IPS DF 19.7 (cell line): ENCODE measurements around the gene TIMP2.

Experiments
- DNase-seq: peaks from one replicate; pipeline ENCODE4 v3.0.0-alpha.2; 2013; ENCODE audit warnings: low read depth, low spot score

TIMP2 gene

DNA sequence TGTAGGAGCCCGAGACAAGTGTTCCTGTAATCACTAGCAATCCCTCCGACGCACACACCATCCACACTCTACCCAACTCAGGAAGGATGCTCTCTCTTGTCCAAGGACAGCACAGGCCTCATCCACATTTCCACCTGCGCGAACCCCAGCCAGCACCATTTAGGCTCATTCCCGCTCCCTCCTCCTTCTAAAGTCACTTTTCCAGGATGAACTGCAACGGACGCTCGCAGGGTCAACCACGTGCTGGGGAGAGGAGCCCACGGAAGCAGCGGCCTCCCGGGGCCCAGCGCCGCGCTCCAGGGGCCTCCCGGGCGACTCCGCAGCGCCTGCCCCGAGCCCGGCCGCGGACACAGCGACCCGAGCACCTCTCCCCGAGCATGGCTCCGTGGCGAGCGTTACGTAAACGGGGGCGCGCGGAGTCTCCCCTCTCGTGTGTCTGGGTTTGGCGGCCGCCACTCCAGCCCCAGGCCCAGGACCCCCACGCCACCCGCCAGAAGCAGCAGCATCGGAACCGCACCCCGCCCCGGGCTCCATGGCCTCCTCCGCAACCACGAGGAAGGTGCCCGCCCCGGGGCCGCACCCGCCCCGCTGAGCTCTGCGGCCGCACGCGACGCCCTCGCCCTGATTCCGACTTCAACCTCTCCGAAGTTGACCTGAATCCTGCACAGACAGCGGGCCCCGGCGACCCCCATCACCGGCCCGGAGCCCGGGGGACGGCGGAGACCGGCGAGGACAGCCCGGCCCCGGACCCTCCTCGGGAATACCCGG is 85.2 kb downstream of the TIMP2 start:
- no peak for DNase-seq

DNA sequence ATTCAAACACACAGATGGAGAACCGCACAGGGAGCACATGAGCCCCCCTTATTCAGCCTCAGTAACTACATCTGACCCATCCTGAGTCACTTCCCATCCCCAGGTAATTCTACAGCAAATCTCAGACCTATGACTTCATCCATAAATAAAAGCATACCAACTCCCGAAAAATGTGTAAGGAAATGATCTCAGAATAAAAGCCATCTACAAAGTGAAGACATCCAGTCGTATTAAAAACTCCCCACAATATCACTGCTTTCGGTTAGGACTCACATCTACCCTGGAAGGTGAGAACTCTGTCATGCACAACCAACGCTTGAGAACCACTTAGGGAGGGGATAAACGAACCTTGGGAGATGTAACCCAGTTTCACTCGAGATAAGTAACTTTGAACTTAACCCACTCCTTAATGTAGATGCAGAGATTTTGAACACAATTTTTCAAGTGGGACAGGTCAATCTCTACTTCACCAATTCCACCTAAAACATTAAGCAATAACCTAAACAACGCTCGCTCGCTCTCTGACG is 85.9 kb downstream of the TIMP2 start:
- DNase-seq: no peak

DNA sequence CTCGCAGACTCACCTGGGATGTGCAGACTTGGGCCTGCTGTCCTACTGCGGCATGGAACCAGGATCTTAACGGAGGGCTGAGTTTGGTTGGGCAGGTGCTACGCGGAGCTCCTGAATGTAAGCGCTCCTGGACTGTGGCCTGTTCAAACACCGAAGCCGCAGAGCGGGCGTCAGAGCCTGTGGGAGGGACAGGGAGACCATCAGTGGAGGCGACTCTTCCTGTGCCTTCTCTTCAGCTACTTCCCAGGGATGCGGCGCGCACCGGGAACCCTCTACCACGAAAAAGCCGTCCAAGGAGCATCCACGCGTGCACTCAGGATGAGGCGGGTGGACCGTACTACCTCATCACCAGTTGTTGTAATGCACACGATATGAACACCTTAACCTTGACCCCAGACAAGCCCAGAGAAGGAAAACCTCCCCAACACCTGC is 86.6 kb downstream of the TIMP2 start:
- DNase-seq: no peak

DNA sequence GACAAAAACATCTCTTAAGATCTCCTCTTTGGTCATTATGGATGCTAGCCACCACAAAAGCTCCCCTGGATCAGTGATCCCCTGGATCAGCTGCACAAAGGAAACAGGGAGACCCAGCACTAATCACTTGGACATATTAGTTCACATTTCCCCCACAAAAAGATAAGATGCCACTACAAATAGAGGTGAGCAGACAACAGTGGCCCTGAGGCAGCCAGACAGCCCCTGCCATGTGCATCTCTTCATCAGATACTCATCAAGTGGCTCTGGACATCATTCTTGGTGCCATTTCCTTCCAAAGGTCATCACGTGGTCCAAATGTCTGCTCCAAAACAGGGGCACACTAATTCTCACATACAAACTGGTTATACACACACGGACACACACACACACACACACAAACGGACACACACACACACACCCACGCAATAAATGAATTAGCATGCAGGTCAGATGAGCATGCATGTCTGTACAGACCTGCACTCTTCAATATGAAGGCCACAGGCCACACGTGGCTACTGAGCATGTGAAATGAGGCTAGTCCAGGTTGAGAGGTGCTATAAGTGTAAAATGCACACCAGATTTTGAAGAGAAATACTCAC is 88.7 kb downstream of the TIMP2 start:
- no peak for DNase-seq

DNA sequence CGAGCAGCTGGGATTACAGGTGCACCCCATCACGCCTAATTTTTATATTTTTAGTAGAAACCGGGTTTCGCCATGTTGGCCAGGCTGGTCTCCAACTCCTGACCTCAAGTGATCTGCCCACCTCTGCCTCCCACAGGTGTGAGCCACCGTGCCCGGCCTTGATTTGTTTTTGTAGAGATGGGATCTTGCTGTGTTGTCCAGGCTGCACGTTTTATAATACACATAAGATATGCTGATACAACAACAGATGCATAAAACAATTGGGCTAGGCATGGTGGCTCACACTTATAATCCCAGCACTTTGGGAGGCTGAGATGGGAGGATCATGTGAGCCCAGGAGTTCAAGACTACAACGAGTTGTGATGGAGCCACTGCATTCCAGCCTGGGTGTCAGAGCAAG is 90.6 kb downstream of the TIMP2 start:
- DNase-seq: no peak

DNA sequence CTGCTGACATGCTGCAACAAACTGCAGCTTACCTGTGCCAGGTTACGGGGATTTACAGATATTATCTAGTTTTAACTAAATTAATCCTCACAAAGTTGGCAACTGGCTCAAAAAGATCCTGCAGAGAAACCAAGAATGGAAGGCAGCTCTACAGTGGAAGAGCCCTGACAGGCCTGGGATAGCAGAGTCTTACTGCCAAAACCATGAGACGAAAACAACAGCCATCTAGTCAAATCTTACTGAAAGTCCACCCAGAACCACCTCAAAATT is 92.7 kb downstream of the TIMP2 start:
- DNase-seq: no peak

DNA sequence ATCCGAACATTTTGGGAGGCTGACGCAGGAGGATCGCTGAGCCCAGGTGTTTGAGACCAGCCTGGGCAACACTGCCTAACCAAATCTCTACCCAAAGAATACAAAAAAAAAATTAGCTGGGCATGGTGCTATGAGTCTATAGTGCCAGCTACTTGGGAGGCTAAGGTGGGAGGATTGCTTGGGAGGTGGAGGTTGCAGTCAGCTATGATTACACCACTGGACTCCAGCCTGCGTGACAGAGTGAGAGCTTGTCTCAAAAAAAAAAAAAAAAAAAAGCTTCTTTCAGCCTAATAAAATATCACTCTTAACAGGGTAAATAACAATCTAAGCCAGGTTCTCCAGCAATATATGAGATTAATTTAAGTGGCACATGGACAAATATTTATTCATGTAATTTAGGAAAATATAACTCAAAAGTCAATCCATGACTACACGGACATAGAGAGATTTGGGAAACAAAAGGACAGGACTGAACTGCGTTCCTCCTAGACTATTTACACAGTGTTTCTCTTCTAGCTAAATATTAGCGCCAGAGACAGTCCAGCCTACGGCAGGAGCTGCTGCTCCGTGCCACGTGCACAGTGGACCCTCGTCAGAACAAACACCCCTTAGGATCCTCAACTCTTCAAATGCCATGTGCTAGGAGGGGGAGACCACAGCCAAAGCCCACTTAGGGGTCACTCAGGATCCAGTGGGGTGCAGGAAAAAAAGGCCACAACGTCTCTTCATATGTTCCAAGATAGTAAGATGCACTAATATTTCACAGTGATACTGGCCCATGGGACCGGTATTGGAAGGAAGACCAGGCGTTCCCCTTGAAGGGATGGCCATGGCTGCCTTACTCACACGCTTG is 93.3 kb downstream of the TIMP2 start:
- no peak for DNase-seq

DNA sequence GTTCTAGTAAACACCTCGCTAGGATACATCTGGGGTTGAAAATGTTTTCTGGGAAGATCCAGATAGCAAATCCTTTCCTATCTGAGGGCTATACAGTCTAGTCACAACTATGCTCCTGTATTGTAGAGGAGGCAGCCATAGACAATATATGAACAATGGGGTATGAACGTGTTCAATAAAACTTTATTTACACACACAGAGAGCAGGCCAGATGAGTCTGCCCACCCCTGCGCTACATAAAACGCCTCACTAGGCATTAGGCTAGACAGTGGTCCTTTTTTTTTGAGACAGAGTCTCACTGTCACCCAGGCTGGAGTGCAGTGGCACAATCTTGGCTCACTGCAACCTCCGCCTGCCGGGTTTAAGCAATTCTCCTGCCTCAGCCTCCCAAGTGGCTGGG is 95.7 kb downstream of the TIMP2 start:
- DNase-seq: no peak

DNA sequence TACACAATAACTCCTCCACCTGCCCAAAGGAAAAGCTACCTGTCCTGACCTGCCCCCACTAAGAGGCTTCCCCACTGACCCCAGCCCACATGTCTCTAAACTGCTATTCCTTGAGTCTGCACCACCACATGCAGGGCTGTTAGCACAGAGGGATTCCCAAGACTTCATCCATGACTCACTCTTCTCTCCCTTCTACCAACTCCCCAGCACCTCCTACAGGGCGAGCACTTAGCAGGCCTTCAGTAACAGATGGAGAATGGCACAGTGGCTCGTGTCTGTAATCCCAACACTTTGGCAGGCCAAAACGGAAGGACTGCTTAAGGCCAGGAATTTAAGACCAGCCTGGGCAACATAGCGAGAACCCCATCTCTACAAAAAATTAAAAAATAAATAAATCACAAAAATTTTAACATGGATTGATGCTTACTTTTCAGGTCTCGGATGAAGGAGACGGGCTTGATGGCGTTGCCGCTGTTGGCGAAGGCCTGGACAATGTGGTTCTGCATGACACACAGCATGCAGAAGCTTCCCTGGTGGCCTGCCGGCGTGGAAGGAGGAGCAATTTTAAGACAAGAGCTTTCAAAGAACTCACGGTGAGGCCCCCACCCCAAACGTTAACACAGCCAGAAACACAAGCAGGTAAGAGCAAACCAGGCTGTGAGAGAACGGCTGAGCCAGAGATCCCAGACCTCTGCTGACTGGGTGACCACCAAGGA is 96.6 kb downstream of the TIMP2 start:
- DNase-seq: no peak

DNA sequence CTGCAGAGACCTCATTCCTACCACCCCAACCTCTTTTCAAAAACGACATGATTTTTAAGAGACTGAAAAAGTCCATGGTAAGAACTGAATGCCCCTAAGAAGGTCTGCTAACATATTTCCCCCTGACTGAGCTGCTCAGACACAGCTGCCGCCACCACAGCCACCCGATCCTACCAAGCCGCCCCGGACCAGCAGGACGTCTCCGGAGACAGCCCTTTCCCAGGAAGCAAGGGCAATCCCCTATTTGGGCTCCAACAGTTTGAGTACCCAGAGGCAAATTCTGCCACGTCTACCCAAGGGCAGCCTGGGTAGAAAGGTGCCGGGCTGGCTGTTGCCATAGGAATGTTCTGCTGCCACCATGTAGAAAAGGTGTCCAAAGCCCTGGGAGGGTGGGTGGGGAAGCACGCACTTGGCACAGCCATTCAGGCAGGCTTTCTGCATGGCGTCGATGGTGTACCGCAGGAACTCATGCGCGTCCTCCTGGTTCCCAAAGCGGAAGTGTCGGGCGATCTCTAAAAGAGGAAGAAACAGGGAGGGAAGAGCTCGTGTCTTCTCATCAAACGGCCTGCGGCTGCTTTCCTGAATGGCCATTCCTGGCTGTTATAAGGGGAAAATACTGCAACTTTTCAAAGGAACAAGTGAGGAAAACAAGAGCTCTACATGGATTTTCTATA is 98.2 kb downstream of the TIMP2 start:
- no peak for DNase-seq

DNA sequence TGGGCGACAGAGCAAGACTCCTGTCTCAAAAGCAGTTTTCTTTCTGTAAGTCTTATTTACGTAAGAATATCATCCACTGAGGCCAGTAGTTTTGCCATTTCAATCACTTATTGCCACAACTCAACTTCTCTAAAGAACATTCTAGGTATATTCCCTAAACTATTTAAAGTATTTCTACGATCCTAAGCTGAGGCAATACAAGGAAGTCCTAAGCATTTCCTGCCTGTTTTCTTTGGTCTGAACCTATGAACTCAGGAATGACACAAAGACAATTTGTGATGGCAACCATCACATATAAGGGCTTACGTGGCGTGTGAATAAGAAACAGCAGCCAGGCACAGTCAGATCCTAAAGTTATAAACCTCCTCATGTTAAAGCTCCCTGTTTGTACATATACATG is 98.8 kb downstream of the TIMP2 start:
- DNase-seq: no peak

DNA sequence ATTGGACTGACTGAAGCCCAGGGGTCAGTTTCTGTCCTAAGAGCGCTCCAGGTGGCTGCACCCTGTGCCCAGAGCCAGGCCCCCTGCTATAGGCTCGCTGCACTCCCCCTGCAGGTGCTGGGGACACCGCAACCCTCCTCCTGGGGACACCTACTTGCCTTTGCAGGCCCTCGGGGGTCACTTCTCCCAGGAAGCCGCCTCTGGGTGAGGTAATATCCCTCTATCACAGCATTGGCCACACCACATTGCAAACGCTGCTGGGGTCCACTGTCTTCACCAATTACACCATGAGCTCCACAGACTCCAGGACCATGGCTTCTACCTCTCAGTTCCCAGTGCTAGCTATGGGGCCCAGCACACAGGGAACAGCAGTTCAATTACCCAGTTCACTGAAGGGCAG is 99.5 kb downstream of the TIMP2 start:
- DNase-seq: no peak

DNA sequence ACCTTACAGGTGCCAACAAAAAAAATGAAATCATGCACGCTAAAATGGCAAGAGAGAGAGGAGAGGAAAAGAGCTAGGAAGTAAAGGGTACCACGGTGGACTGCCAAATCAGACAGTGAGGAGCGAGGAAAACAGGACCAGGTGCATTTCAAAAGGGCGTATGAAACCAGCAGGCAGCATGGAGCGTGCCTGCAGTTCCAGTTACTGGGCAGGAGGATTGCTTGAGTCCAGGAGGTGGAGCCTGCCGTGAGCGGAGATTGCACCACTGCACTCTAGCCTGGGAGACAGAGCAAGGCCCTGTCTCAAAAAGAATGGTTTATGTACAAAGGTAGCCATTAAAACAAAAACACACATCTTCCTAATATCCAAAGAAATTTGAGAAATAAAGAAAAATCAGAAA is 100.9 kb downstream of the TIMP2 start:
- DNase-seq: no peak

DNA sequence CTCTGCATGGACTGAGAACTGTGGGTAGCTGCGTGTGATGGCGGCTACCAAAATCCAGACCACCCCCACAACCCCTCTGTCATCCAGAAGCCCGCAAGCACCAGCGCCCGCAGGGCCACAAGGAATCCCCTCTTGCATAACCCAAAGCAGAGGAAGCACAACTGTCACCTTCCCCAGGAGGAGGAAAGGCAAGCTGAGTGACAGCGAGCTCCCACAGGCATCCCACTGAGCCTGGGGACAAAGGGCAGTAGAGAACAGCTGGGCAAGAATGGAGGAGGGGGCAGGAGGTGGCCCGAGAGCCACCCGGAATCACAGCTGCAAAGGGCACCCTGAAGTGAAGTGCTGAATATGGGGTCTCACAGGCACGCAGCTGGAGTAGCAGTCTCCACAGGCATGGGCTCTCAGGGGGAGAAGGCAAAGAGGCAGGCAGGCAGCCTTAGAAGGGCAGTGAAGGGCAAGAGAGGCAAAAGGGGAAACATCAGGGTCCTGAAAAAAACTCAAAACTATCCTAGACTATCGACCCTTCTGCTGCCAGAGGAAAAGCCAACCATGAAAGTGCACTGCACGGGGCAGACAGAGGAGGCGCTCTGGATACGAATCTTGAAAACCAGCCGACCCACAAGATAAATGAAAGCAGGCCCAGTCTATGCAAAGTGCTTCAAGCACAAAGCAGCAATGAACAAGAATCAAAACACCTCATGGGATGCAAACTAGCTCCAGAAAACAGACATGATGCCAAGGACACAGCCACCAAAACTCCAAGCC is 101.7 kb downstream of the TIMP2 start:
- no peak for DNase-seq

DNA sequence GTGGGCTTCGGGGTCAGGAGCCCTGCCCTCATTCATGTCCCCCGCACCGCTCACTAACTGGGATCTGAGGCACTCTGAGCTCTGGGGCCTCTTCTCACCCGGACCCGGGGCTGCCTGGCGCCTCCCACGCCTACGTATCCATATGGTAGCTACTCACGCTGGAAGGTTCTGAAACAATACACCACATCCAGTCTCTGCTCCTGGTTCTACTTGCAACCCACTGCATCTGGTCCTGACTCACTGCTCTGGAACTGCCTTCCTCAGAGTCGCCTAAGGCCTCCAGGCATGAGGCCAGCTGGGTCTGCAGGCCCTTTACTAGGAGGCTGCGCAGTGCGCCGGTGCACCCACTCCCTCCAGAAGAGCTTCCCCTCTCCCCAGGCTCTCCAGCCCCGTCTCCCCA is 102.6 kb downstream of the TIMP2 start:
- no peak for DNase-seq

DNA sequence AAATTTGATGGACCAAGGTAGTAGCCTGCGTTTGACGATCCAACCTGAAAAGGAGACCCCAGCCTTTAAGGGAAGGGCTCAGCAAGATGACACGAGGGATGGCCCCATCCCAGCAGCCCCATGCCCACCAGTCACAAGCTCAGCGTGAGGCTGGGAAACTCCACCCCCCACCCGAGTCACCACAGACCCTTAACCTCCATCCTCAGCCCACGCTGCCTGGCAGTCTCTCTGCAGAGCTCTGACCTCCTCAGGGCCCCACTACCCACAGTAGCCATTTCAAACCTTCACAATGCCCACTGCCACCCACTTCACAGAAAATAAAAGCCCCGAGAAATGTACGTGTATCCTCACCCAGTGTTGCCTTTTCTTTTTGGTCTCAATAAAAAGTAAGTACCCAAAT is 103.2 kb downstream of the TIMP2 start:
- no peak for DNase-seq

DNA sequence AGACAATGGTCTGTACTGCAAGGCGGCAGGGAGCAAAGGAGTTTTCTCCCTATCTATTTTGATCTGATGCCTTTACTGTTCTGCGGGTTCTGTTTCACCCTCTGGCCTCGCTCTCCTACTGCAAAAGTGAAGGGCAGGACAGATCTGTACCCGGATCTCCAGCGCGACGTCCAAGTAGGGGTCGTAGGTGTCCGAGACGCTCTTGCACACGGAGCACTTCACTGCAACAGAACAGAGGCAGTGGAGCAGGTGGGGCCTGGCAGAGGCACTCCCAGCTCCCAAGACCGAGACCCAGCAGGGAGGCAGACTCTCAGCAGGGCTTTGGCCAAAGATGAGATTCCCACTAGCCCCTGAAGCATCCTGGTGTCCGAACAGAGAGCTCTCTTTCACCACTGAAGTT is 104.3 kb downstream of the TIMP2 start:
- DNase-seq: no peak

DNA sequence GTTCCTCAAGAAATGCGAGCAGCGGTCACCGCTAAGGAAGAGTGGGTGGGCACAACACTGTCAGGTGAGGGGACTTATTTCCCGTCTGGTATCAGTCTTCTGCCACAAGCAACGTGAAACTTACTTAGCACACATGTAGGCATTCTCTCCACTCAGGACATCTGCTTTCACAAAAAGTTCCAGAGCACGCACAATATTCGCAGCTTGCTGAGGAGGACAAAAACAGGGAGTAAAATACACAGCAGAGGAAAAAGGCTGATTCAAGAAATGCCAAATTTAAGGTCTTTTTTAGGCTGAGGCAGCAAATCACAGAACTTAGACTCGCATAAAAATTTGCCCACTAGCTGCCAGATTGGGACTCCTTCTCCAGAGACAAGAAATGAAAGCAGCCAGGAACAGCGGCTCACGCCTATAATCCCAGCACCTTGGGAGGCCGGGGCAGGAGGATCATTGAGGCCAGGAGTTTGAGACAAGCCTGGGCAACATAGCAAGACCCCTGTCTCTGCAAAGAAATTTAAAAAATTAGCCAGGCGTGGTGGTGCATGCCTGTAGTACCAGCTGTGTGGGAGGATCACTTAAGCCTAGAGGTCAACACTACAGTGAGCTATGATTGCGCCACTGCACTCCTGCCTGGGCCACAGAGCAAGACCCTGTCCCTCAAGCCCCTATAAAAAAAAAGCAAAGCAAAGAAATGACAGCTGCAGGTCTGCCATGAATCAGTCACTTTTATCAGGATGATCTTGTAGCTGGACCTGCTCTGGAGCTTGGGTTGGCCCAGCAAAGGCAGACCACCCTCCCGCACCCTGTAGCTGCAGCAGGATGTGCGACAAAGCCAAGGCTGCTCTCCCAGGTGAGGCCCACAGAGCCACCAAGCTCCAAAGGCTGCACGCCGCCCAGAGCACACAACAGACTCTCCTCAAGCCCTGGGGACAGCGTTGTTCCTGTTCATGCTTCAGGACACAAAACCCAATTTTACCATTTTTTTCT is 105.1 kb downstream of the TIMP2 start:
- DNase-seq: no peak

DNA sequence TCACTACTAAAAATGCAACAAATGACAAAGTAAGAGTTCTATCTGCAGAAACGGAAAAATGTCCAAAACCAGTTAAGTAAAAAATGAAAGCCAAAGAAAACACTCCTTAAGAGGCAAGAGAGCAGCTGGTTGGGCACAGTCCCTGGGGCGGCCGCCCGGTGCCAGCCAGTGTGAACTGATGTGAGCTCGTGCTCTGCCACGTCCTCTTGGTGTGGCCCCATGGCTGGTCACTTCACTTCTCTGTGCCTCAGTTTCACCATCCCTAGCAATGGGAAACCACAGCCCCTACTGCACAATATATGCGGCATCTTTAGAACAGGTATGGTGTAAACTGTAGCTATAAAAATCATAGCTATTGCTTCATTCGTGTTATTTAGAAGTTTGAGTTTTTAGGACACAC is 105.8 kb downstream of the TIMP2 start:
- DNase-seq: no peak

DNA sequence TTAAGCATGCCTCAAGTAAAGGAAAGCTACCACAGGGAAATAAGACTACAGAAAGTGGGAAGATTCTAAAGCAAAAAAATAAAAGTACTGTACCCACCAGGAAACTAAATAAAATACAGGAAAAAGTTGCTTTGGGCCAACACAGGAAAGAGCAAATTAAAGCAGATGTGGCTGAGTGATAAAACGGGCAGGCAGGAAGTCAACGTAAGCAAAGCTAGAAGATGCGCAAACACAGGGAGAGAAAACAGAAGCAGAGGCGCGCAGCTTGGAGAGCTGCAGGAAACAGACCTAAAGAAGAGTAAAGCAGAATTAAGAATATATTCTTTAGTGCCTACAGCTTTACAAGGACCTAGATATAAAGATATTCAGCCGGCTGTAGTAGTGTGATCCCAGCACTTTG is 106.3 kb downstream of the TIMP2 start:
- DNase-seq: no peak
